ENCODE data around the gene CASP10.
"Not testable (repeated sequence)": the region's sequence is repeated elsewhere in the genome, so short reads cannot be mapped to it uniquely, and the experiment has no call there.

Gene CASP10

DNA sequence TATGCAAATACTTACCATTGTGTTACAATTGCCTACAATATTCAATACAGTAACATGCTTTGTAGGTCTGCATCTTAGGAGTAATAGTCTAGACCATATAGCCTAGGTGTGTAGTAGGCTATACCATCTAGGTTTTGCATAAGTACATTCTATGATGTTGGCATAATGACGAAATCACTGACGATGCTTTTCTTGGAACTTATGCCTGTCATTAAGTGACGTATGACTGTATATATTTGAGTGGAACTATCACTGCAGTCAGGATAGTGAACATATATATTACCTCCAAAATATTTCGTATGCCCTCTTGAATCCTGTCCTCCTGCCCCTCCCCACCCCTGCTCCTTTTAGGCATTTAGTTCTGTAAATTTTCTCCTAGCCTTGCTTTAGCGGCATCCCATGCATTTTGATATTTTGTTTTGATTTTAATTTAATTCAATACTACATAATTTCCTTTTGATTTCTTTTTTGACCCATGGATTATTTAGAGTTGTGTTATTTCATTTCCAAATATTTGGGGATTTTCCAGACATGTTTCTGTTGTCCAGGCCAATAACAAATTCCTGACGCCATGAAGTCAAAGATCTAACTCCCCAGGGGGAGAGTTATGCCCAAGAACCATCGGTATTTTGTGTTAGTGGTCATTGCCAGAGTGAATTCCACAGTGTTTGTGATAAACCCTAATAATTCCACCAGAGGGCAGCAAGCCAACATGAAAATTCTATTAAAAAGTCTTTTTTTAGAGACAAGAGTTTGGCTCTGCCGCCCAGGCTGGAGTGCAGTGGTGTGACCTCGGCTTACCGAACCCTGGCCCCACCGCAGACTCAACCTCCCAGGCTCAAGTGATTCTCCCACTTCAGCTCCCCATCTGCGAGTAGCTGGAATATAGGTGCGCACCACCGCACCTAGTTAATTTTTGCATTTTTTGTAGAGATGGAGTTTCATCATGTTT is 53.2 kb downstream of the CASP10 start:
- Histone ChIP-seq H3K4me3 (replicated peaks; ENCODE audit: low read depth, low read length) (no peak overlapping the region), H3K36me3 (ENCODE audit: control insufficient read depth, insufficient read depth, low read length) (no peaks in the 10 kb centered on the region; the same call in none of the 2 replicates), H3K27me3 (replicated peaks; ENCODE audit: control insufficient read depth, insufficient read depth, low read length) (no peaks in the 10 kb centered on the region)
- TF ChIP-seq, protein P1, sequence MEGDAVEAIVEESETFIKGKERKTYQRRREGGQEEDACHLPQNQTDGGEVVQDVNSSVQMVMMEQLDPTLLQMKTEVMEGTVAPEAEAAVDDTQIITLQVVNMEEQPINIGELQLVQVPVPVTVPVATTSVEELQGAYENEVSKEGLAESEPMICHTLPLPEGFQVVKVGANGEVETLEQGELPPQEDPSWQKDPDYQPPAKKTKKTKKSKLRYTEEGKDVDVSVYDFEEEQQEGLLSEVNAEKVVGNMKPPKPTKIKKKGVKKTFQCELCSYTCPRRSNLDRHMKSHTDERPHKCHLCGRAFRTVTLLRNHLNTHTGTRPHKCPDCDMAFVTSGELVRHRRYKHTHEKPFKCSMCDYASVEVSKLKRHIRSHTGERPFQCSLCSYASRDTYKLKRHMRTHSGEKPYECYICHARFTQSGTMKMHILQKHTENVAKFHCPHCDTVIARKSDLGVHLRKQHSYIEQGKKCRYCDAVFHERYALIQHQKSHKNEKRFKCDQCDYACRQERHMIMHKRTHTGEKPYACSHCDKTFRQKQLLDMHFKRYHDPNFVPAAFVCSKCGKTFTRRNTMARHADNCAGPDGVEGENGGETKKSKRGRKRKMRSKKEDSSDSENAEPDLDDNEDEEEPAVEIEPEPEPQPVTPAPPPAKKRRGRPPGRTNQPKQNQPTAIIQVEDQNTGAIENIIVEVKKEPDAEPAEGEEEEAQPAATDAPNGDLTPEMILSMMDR (IDR thresholded peaks at IDR 0.05; ENCODE audit: insufficient read depth, low read length, poor library complexity, severe bottlenecking) = peak; percentile 48
- no peak for DNase-seq (ENCODE audit: extremely low read depth, insufficient read length)

DNA sequence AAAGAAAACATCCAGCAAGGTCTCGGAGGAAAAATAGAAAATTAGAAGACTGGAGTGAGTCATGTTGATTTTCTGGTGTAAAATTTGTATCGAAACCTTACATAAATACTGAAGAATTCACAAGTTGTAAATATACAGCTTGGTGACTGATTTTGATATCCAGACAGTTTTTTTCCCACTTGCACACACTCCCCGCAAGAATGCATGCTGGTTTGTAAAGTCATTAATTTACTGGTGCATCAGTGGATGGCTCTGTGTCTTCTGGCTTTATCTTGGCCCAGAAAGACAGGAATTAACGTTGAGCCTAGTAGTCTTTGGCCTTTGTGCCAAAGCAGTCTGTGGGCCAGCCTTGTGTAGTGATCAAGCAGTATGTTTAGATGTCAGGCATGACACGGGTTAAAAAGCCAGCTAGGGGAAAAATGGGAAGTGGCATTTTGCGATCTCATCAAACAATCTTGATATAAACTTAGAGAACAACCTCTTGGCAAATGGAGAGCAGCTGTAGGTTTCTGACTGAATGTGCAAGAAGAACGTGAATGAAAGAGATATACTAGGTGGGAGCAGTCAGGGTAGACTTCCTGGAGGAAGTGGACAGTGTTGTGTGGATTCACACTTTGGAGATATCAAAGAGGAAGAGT is 54.7 kb downstream of the CASP10 start:
- no peaks in the 10 kb centered on the region for H3K27me3 ChIP-seq (replicated peaks; ENCODE audit: control insufficient read depth, insufficient read depth, low read length)
- H3K4me3 ChIP-seq (replicated peaks; ENCODE audit: low read depth, low read length) = no peak overlapping the region
- DNase-seq (ENCODE audit: extremely low read depth, insufficient read length) = no peak
- H3K36me3 ChIP-seq (ENCODE audit: control insufficient read depth, insufficient read depth, low read length) = no peaks in the 10 kb centered on the region; the same call in none of the 2 replicates
- TF ChIP-seq, protein P1 (IDR thresholded peaks at IDR 0.05; ENCODE audit: insufficient read depth, low read length, poor library complexity, severe bottlenecking) = no peak

DNA sequence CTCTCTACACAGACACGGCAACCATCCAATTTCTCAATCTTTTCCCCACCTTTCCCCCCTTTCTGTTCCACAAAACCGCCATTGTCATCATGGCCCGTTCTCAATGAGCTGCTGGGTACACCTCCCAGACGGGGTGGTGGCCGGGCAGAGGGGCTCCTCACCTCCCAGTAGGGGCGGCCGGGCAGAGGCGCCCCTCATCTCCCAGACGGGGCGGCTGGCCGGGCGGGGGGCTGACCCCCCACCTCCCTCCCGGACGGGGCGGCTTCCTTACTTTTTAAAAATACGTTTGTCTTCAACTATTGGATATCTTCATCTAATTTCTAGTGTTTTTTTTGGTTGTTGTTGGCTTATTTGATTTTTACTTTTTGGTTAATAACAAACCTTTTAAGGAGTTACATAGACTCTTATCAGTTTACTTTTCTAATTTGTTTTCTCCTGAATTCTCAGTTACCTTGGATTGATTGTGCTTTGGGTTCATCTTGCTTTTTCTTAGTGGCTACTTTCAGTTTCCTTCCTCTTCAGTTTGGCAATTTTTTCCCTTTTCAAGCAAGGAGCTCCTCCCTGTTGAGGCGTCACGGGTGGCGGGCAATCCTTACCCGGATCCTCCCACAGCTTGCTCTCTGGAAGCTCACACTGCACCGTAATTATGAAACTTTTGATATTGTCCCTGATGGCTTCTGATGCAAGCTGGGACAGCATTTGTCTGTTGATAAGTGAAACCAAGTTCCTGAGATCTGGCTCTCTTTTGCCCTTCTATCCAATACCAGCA is 56.4 kb downstream of the CASP10 start:
- not testable (repeated sequence) for H3K36me3 ChIP-seq (ENCODE audit: control insufficient read depth, insufficient read depth, low read length); DNase-seq (ENCODE audit: extremely low read depth, insufficient read length); H3K27me3 ChIP-seq (replicated peaks; ENCODE audit: control insufficient read depth, insufficient read depth, low read length); H3K4me3 ChIP-seq (replicated peaks; ENCODE audit: low read depth, low read length)

DNA sequence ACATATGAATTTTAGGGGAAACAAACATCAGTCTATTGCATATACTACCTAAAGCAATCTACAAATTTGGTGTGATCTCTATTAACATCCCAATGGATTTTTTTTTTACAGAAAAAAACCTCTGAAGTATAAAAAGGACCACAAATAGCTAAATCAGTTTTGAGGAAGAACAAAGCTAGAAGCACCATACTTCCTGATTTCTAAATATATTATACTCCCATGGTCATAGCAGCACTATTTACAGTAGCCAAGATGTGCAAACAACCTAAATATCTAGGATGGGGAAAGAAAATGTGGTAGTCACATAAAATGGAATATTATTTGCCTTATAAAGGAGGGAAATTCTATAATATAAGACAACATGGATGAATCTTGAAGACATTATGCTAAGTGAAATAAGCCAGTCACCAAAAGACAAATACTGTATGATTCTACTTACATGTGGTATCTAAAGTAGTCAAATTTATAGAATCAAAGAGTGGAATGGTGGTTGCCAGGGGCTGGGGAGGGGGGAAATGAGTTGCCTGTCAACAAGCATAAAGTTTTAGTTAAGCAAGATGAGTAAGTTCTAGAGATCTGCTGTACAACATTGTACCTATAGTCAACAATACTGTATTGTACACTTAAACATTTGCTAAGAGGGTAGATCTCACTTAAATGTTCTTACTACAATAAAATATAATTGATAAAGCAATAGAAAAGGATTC is 59.8 kb downstream of the CASP10 start:
- no peaks in the 10 kb centered on the region; the same call in none of the 2 replicates for H3K36me3 ChIP-seq (ENCODE audit: control insufficient read depth, insufficient read depth, low read length)
- TF ChIP-seq, protein P1 (IDR thresholded peaks at IDR 0.05; ENCODE audit: insufficient read depth, low read length, poor library complexity, severe bottlenecking) = no peak
- DNase-seq (ENCODE audit: extremely low read depth, insufficient read length) = no peak

DNA sequence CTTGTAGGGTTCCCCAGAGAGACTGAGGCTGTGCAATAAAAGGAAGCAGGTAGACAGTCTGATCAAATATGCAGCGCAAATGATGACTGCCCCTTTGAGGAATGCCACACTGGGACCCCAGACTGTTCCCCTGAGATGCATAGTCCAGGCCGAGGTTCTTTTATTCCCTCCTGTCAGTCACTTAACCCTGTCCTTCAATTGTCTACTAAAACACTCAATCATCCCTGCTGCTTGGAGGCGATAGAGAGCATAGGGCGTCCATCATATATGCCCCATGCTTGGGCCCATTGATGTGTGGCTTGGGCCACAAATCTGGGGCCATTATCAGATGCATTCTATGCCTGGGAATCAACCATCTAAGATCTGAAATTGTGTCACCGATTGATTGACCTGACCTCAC is 61.9 kb downstream of the CASP10 start:
- Histone ChIP-seq H3K27me3 (replicated peaks; ENCODE audit: control insufficient read depth, insufficient read depth, low read length) (no peaks in the 10 kb centered on the region), H3K4me3 (replicated peaks; ENCODE audit: low read depth, low read length) (no peak overlapping the region), H3K36me3 (ENCODE audit: control insufficient read depth, insufficient read depth, low read length) (no peaks in the 10 kb centered on the region)
- TF ChIP-seq, protein P1 (IDR thresholded peaks at IDR 0.05; ENCODE audit: insufficient read depth, low read length, poor library complexity, severe bottlenecking) = no peak
- no peak for DNase-seq (ENCODE audit: extremely low read depth, insufficient read length)

More for the DNA sequence above, 59.8 kb downstream of the CASP10 start:
- Histone ChIP-seq H3K27me3 (replicated peaks; ENCODE audit: control insufficient read depth, insufficient read depth, low read length) (no peaks in the 10 kb centered on the region), H3K4me3 (replicated peaks; ENCODE audit: low read depth, low read length) (no peak overlapping the region)

Measured in GM06990 (cell line).